Activated CD8-positive, alpha-beta memory T cell treated with anti-CD3 and anti-CD28 coated beads, Interleukin-2, amount 10 ng/mL, durations not matched to agents 7 days and 5 days (primary cell): ENCODE measurements around the gene INIP. TPM values are rescaled to one million over a fixed set of nuclear protein-coding genes. Genes with fewer than 3 reads are reported as not detected.

ENCODE experiments used
- ATAC-seq: fragments of 150-1000 bp; cut with Tn5 transposase; one replicate; pipeline ENCODE4 v1.10.0; 2021; ENCODE audit warnings: moderate library complexity
- CTCF ChIA-PET: fragments of 350-600 bp; sonication (Branson Sonifier 250); formaldehyde crosslinking; loops from one replicate; lab custom pipeline; 2021; ENCODE audit warnings: antibody characterized with exemption; lab: Charles Lee
- DNase-seq: peaks from one replicate; pipeline ENCODE4 v3.0.0-alpha.2; 2020
- H3K27ac Mint-ChIP-seq: one replicate; pipeline ENCODE4 v1.8.0; 2021; ENCODE audit warnings: mild to moderate bottlenecking, mixed read lengths
- H3K27me3 Mint-ChIP-seq: one replicate; pipeline ENCODE4 v1.8.0; 2021; ENCODE audit warnings: mixed read lengths
- H3K36me3 Mint-ChIP-seq: one replicate; pipeline ENCODE4 v1.8.0; 2021; ENCODE audit warnings: mild to moderate bottlenecking, mixed read lengths
- H3K4me1 Mint-ChIP-seq: one replicate; pipeline ENCODE4 v1.8.0; 2021; ENCODE audit warnings: mixed read lengths
- H3K4me3 Mint-ChIP-seq: one replicate; pipeline ENCODE4 v1.8.0; 2021; ENCODE audit warnings: mild to moderate bottlenecking, moderate library complexity, mixed read lengths
- H3K9me3 Mint-ChIP-seq: one replicate; pipeline ENCODE4 v1.8.0; 2022; ENCODE audit warnings: low read depth, mixed read lengths
- total RNA-seq, 2 experiments: library from RNA; stranded (reverse); gene quantifications; one replicate each; pipeline ENCODE4 v1.2.3, GENCODE V29; 2021

INIP gene
- total RNA-seq, 2 experiments from 2014 or later, result 25.8 to 36.8 TPM

DNA sequence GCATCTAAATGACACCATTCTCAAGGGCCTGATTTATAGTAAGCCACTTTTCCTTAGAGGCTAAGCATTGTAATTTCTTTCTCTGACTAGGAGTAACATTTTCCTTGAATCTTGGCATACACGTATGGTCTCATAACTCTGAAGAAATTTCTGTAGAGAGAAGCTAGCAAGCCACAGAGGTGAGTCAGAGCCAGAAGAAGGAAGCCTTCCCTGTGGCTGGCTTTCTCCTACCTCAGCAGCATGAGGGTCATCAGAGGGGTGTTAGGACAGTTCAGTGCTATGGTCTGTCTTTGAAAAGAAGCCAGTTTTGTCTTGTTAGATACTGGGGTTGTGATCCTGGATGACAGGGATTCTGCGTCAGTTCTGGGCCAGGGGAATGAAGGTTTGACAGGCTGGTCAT, 35.8 kb upstream of the INIP start:
- DNase-seq (no peak), ATAC-seq (no peak)
- Mint-ChIP-seq H3K4me1 (peaks cover 60% of the 10 kb centered on the region), H3K27ac (peak overlapping the region; percentile 10), H3K36me3 (peaks cover 11% of the 10 kb centered on the region), H3K4me3 (no peak overlapping the region), H3K27me3 (peaks cover 34% of the 10 kb centered on the region), H3K9me3 (no peaks in the 10 kb centered on the region)
- CTCF ChIA-PET, result interaction anchor here (0.7 to 1.3 kb wide), 2 partner anchors 39 to 171 kb away, joined by 3 read pairs; no protein-coding TSS in a partner anchor

DNA sequence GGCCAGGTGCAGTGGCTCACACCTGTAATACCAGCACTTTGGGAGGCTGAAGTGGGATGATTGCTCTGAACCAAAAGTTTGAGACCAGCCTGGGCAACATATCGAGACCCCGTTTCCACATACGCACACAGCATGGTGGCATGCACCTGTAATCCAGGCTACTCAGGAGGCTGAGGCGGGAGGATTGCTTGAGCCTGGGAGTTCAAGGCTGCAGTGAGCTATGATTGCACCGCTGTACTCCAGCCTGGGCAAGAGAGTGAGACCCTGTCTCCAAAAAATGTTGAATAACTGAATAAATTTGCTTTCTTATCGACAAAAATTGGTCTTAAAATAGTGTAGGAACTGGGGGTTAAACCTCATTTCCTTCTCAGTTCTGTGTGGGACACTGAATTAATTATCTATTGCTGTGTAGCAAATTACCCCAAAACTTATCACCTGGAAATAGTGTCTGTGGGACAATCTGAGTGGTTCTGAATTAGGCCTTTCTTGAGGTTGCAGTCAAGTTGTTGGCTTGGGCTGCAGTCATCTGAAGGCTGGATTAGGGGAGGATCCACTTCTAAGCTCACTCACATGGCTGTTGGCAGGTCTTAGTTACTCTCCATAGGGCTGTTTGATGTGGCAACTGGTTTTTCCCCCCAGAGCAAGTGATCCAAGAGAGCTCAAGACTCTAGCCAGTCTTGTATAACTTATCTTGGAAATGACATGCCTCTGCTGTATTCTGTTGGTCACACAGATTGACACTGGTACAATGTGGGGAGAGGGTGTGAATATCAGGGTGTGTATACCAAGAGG, 34.6 kb upstream of the INIP start:
- H3K27me3 Mint-ChIP-seq, result peaks cover 27% of the 10 kb centered on the region
- peaks cover 9% of the 10 kb centered on the region for H3K36me3 Mint-ChIP-seq
- no peaks in the 10 kb centered on the region for H3K9me3 Mint-ChIP-seq
- H3K4me1 Mint-ChIP-seq, result peaks cover 64% of the 10 kb centered on the region
- H3K4me3 Mint-ChIP-seq, result peak overlapping the region; percentile 69
- no peak overlapping the region for H3K27ac Mint-ChIP-seq
- no peak for DNase-seq
- CTCF ChIA-PET, result interaction anchor here (1.3 to 3.8 kb wide), 2 partner anchors 35 to 40 kb away, joined by 7 to 14 read pairs; partner anchors contain the start of gene INIP
- no peak for ATAC-seq

DNA sequence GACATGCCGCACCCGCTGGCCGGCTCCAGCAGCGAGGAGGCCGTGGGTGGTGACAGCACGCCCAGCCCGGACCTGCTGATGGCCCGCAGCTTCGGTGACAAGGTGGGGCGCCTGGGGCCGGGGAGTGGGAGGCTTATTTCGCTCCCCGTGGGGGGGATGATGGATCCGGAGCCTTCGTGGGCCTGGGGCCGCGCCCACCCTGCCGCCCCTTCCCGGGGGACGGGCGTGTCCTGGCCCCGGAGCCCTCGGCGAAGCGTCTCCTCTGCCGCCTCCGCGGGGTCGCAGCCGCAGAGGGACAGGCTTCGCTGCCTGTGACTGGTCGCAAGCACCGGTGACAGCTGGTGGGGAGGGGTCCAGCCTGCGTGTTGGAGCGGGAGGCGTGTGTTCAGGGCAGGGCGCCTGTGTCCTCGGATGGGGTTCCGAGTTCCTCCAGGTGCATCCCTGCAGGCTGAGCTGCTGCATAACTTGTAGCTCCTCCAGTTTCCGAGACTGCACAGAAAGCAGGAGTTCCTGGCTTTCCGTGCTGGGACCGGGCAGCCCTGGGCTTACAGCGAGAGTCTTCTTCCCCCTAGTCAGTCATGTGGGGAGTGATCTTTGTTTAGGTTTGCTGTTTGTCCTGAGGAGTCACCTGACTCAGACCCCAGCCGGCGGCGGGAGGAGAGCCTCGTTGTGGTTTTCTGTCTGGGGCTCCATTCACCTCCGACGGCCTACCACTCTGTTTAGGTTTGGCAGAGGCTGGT, 33.3 kb upstream of the INIP start:
- DNase-seq (peak; percentile 73), ATAC-seq (peak; percentile 14)
- Mint-ChIP-seq H3K4me1 (peaks cover 63% of the 10 kb centered on the region), H3K36me3 (peaks cover 6% of the 10 kb centered on the region), H3K4me3 (peak overlapping the region; percentile 69), H3K27me3 (peaks cover 27% of the 10 kb centered on the region), H3K9me3 (no peaks in the 10 kb centered on the region), H3K27ac (no peak overlapping the region)
- CTCF ChIA-PET, result interaction anchor here (1.5 to 4.5 kb wide), 3 partner anchors 33 to 68 kb away, joined by 4 to 29 read pairs (median 14); partner anchors contain the start of gene INIP

DNA sequence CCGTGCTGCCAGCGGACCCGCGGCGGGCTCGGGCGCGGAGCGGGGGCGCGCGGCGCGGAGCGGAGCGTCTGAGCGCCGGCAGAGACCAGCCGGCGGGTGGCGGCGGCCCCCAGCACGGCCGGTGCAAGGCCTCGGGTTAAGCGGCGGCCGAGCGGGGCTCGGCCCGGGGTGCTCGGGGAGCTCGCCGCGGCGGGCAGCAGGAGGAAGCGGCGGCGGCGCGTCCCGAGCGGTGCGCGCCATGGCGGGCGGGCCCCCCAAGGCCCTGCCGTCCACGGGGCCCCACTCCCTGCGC, 32.8 kb upstream of the INIP start:
- Mint-ChIP-seq H3K4me3 (no peak overlapping the region), H3K27me3 (peaks cover 23% of the 10 kb centered on the region), H3K27ac (no peak overlapping the region), H3K4me1 (peaks cover 59% of the 10 kb centered on the region), H3K9me3 (no peaks in the 10 kb centered on the region), H3K36me3 (peaks cover 5% of the 10 kb centered on the region)
- DNase-seq (peak; percentile 43), ATAC-seq (no peak)
- CTCF ChIA-PET, result interaction anchor here (1.5 to 4.5 kb wide), 3 partner anchors 32 to 69 kb away, joined by 4 to 29 read pairs (median 14); partner anchors contain the start of gene INIP

DNA sequence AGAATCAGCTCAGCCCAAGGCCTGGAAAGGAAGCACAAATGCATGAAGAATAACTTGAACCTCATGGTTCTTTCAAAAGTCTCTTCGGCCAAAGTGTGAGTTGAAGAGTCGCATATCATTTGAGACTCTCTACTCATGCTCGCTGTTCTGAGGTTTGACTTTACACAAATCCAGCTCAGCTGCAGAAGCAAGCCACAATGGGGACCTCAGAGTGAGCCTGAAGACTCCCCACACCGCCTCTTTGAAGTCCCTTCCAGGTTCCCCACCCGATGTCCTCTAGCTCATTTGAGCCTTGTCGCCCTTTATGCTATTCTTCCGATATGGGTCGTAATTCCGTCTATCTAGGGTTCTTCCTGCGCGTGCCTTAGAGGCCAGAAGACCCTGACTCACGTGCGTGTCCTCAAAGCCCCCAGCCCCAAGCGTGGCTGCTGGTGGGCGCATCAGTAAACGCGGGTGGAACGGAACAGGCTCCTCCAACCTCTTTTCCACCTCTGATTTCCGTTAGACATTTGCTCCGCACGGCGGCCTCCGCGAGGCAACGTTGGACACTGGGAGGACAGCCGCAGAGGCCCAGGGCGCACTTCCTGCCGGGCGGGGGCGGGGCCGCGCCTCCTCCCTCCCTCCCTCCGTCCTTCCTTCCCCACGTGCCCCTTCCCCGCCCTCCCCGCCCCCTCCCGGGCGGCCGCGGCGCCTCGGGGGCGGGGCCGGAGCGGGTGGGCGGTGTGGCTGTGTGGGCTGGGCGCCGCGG, 32.3 kb upstream of the INIP start, which contains the start of gene SNX30:
TSS of gene SNX30 (plus strand) at position 745 of the 748 bp plus-strand sequence. CDS start 242 bp downstream, outside the sequence.
- DNase-seq (peak; percentile 84), ATAC-seq (peak; percentile 71)
- H3K27me3 Mint-ChIP-seq, result peaks cover 23% of the 10 kb centered on the region
- peak within 1 kb of the TSS; percentile 75 for H3K27ac Mint-ChIP-seq
- CTCF ChIA-PET, result interaction anchor here (1.5 to 4.5 kb wide), 3 partner anchors 32 to 69 kb away, joined by 4 to 29 read pairs (median 14); partner anchors contain the start of gene INIP
- peaks cover 5% of the 10 kb centered on the region for H3K36me3 Mint-ChIP-seq
- no peaks in the 10 kb centered on the region for H3K9me3 Mint-ChIP-seq
- H3K4me1 Mint-ChIP-seq, result peaks cover 53% of the 10 kb centered on the region
- peak within 1 kb of the TSS; percentile 82 for H3K4me3 Mint-ChIP-seq

DNA sequence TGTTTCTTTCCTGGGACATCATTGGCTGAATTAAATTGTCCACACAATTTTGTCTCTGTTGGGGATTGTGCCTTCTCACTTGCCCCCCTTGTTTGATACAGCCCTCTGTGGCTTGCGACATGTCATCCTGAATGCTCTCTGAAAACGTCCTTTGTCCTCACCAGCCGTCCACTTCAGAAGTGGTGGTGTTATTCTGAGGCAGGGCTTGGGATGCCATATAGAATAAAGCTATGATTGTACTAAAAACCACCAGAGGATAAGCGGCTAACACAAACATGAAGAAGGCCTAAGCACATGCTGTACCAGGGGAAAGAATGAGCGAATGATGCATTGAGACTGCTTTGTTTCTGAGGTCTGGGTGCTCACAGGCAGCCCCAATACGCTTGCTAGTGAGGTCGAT, 29.2 kb upstream of the INIP start:
- CTCF ChIA-PET, result interaction anchor here (0.6 kb wide), 1 partner anchor 16 kb away, joined by 3 read pairs; no protein-coding TSS in a partner anchor
- ATAC-seq (no peak), DNase-seq (no peak)
- Mint-ChIP-seq H3K9me3 (no peaks in the 10 kb centered on the region), H3K27me3 (peaks cover 13% of the 10 kb centered on the region), H3K4me3 (no peak overlapping the region), H3K27ac (no peak overlapping the region), H3K4me1 (peaks cover 26% of the 10 kb centered on the region), H3K36me3 (peaks cover 3% of the 10 kb centered on the region)

DNA sequence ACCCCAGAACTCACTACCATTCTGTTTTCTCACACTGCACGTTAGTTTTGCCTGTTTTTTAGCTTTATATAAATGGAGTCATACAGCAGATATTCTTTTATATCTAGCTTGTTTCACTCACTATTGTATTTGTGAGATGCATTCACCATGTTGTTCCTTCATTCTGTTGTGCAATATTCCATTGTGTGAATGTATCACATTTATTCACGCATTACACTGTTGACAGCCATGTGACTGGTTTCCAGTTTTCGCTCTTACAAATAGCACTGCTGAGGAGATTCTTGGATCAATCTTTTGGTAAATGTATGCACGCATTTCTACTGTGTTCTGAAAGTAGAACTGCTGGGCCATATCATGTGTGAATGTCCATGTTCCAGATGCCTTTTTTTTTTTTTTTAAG, 26.3 kb upstream of the INIP start:
- DNase-seq, result no peak
- CTCF ChIA-PET, result no interaction called here
- no peak for ATAC-seq
- Mint-ChIP-seq H3K36me3 (peaks cover 1% of the 10 kb centered on the region), H3K9me3 (no peaks in the 10 kb centered on the region), H3K4me3 (no peak overlapping the region), H3K27me3 (peaks cover under 1% of the 10 kb centered on the region), H3K27ac (no peak overlapping the region), H3K4me1 (peaks cover 6% of the 10 kb centered on the region)

DNA sequence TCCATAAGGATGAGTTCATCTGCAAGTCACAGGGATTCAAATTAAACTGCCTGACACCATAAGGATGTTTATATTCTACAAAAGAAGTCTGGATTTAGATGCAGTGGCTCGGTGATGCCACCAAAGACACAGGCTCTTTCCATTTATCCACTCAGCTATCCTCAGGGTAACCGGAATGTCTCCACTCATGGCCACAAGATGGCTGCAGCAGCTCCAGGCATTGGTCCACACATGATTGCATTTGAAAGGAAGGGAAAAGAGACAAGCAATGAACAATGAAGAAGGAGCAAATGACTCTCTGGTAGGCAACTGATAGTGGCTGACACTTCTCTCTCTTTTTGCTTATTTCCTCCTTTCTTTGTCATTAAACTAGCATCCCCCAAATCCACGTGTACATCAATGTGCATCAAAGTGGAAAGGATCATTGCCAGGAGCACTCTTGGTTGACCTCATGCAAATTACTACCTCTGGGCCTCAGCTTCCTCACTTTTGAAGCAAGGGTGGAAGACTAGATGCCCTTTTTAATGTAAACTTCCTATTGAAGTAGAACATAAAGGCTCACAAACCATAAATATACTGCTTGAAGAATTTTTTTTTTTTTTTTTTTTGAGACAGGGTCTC, 25.4 kb upstream of the INIP start:
- CTCF ChIA-PET, result no interaction called here
- no peaks in the 10 kb centered on the region for H3K27me3 Mint-ChIP-seq
- no peak for DNase-seq

DNA sequence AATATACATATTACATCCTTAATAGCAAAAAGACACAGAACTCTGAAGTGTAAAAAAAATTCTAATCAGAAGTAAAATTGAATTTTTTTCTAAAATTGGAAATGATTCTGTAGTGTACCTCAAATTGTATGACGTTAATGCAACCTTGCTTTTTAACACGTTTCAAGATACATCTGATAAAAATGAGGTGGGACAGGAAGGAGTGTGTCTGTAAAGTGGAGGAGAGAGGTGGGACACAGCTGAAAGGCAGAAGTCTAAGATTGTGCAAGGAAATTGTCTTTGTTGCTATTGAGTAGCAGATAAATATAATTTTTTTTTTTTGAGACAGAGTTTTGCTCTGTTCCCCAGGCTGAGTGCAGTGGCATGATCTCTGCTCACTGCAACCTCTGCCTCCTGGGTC, 17.0 kb upstream of the INIP start:
- DNase-seq (no peak), ATAC-seq (no peak)
- no peaks in the 10 kb centered on the region for H3K9me3 Mint-ChIP-seq
- no peaks in the 10 kb centered on the region for H3K27me3 Mint-ChIP-seq
- H3K27ac Mint-ChIP-seq, result no peak overlapping the region
- peaks cover 1% of the 10 kb centered on the region for H3K4me1 Mint-ChIP-seq
- CTCF ChIA-PET, result interaction anchor here (0.6 kb wide), 1 partner anchor 461 kb away, joined by 4 read pairs; no protein-coding TSS in a partner anchor
- H3K36me3 Mint-ChIP-seq, result no peaks in the 10 kb centered on the region
- no peak overlapping the region for H3K4me3 Mint-ChIP-seq

More for the DNA sequence above, 25.4 kb upstream of the INIP start:
- H3K9me3 Mint-ChIP-seq, result no peaks in the 10 kb centered on the region
- no peak for ATAC-seq
- no peak overlapping the region for H3K4me3 Mint-ChIP-seq
- peaks cover 4% of the 10 kb centered on the region for H3K4me1 Mint-ChIP-seq
- no peak overlapping the region for H3K27ac Mint-ChIP-seq
- H3K36me3 Mint-ChIP-seq, result peaks cover 1% of the 10 kb centered on the region

DNA sequence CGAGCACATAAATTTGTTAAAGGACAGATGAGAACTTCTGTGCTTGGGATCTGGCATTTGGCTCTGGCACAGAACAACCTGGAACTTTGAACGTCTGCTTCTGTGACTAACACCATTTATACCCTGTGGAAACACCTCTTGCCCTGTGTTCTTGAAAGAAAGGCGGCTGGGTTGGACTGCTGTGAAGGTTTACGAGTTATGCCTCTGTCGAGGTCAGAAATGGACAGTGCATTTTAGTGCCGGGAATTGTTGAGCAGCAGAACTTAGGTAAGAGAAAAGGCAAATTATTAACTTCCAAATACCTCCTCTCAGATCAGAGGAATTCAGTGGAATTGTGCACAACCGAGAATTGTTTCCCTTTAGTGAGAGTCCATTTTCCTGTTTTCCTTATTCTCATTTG, 14.1 kb upstream of the INIP start:
- no peaks in the 10 kb centered on the region for H3K9me3 Mint-ChIP-seq
- H3K36me3 Mint-ChIP-seq, result no peaks in the 10 kb centered on the region
- H3K4me3 Mint-ChIP-seq, result no peak overlapping the region
- no peak overlapping the region for H3K27ac Mint-ChIP-seq
- CTCF ChIA-PET, result interaction anchor here (1.2 kb wide), 2 partner anchors 13 to 15 kb away, joined by 3 read pairs; partner anchors contain the start of gene INIP
- H3K27me3 Mint-ChIP-seq, result no peaks in the 10 kb centered on the region
- DNase-seq, result no peak
- no peak for ATAC-seq
- H3K4me1 Mint-ChIP-seq, result peaks cover 1% of the 10 kb centered on the region

DNA sequence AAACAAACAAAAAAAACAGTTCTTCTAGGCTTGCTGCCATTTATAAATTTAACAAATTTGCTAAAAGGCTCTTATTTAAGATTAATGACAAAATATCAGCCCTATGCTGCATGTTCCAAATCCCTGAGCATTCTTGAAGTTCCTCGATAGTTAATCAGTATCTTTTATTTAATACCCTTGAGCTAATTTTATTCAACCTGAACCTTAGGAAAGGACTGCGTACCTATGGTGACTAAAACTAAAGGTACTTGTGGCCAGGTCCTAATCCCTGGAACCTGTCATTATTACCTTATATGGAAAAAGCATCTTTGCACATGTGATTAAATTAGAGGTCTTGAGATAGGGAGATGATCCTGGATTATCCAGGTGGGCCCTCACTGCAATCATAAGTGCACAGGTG, 10.5 kb upstream of the INIP start:
- H3K36me3 Mint-ChIP-seq, result no peaks in the 10 kb centered on the region
- no peak overlapping the region for H3K27ac Mint-ChIP-seq
- no peak for ATAC-seq
- no peaks in the 10 kb centered on the region for H3K27me3 Mint-ChIP-seq
- H3K4me3 Mint-ChIP-seq, result no peak overlapping the region
- no peaks in the 10 kb centered on the region for H3K4me1 Mint-ChIP-seq
- H3K9me3 Mint-ChIP-seq, result no peaks in the 10 kb centered on the region
- CTCF ChIA-PET, result interaction anchor here (2.8 kb wide), 1 partner anchor 65 kb away, joined by 7 read pairs; no protein-coding TSS in a partner anchor
- no peak for DNase-seq

DNA sequence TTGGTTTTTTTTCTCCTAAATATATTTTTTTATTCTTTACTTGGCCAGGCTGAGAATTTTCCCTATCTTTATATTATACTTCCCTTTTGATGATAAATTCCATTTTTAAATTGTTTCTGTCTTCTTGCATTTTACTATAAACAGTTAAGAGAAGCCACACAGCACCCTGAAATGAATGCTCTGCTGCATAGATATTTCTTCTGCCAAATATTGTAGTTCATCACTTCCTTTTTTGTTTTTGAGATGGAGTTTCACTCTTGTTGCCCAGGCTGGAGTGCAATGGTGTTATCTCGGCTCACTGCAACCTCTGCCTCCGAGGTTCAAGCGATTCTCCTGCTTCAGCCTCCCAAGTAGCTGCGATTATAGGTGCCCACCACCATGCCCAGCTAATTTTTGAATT, 8.5 kb upstream of the INIP start:
- CTCF ChIA-PET, result no interaction called here
- H3K4me1 Mint-ChIP-seq, result no peaks in the 10 kb centered on the region
- no peaks in the 10 kb centered on the region for H3K9me3 Mint-ChIP-seq
- H3K27me3 Mint-ChIP-seq, result no peaks in the 10 kb centered on the region
- no peaks in the 10 kb centered on the region for H3K36me3 Mint-ChIP-seq
- H3K27ac Mint-ChIP-seq, result no peak overlapping the region
- DNase-seq (no peak), ATAC-seq (no peak)
- H3K4me3 Mint-ChIP-seq, result no peak overlapping the region
